Renal cortex interstitium (tissue), 11 donors: ENCODE results near the gene CACNA1C. TPM values are rescaled to one million over a fixed set of nuclear protein-coding genes. Genes with fewer than 3 reads are reported as not detected.

ENCODE experiments used
- DNase-seq, 11 donors: peaks; one replicate each; pipeline ENCODE4 v3.0.0-alpha.2; 2013; ENCODE audit warnings: low read depth in 9 of 11, low spot score in 4 of 11; ENCODE audit errors: extremely low read depth in 1 of 11
- polyA plus RNA-seq, 3 donors: library from polyadenylated mRNA; unstranded; fragments of 120-200 nt; gene quantifications; one replicate each; pipeline ENCODE4 v1.2.1, GENCODE V29; 2013; ENCODE audit not compliant: insufficient read length in 3 of 3

CACNA1C gene
- polyA plus RNA-seq, 3 donors = 7.2 to 13.1 (median 7.8) TPM

- no peak for DNase-seq
These were observed 343.7 kb downstream of the CACNA1C start for GRCh38 chr12:2396448-2396871.

GRCh38 chr12:2397356-2398045 lies 344.7 kb downstream of the CACNA1C start:
- no peak for DNase-seq

GRCh38 chr12:2401040-2401439 lies 348.3 kb downstream of the CACNA1C start:
- DNase-seq = no peak

- DNase-seq = no peak
These were observed 349.3 kb downstream of the CACNA1C start for GRCh38 chr12:2402073-2402579.

GRCh38 chr12:2403221-2403976 lies 350.6 kb downstream of the CACNA1C start:
- no peak for DNase-seq

GRCh38 chr12:2405039-2405438 lies 352.3 kb downstream of the CACNA1C start:
- DNase-seq = no peak

- no peak for DNase-seq
These were observed 354.1 kb downstream of the CACNA1C start for GRCh38 chr12:2406903-2407302.

GRCh38 chr12:2408262-2408661 lies 355.5 kb downstream of the CACNA1C start:
- no peak for DNase-seq

- no peak for DNase-seq
These were observed 357.0 kb downstream of the CACNA1C start for GRCh38 chr12:2409656-2410265.

GRCh38 chr12:2410496-2410895 lies 357.7 kb downstream of the CACNA1C start:
- no peak for DNase-seq

GRCh38 chr12:2411011-2411410 lies 358.2 kb downstream of the CACNA1C start:
- no peak for DNase-seq

GRCh38 chr12:2411616-2412304 lies 359.0 kb downstream of the CACNA1C start:
- DNase-seq = no peak

- no peak for DNase-seq
These were observed 359.5 kb downstream of the CACNA1C start for GRCh38 chr12:2412305-2412643.

- DNase-seq = no peak
These were observed 360.5 kb downstream of the CACNA1C start for GRCh38 chr12:2413301-2413700.

GRCh38 chr12:2413999-2414792 lies 361.4 kb downstream of the CACNA1C start:
- no peak for DNase-seq

GRCh38 chr12:2414810-2415567 lies 362.2 kb downstream of the CACNA1C start:
- no peak for DNase-seq

GRCh38 chr12:2415568-2415944 lies 362.8 kb downstream of the CACNA1C start:
- no peak for DNase-seq

- DNase-seq = no peak
These were observed 363.4 kb downstream of the CACNA1C start for GRCh38 chr12:2416158-2416557.
